ENCODE measurements around the gene PRKRA. TPM values are rescaled to one million over a fixed set of nuclear protein-coding genes. Genes with fewer than 3 reads are reported as not detected.
"Not testable (repeated sequence)": the region's sequence is repeated elsewhere in the genome, so short reads cannot be mapped to it uniquely, and the experiment has no call there.

PRKRA gene
- total and polyA plus RNA-seq, 7 donors: 25.1 to 86.1 (median 62.6) TPM

GRCh38 chr2:178425255-178425827 is 25.6 kb downstream of the PRKRA start:
- intact Hi-C loops (cut with DNase I): no loop called here
- 96 to 97% methylated on average over 4 of the region's 4 CpGs for WGBS, 2 donors
- H3K27me3 ChIP-seq: no peaks in the 10 kb centered on the region
- peaks cover 0 to 6% (median 2%) of the 10 kb centered on the region in 4 donors for H3K9me3 ChIP-seq
- no peak overlapping the region for H3K4me3 ChIP-seq
- H3K4me1 ChIP-seq: no peaks in the 10 kb centered on the region
- H3K27ac ChIP-seq: no peak overlapping the region
- peaks cover 0 to 41% (median 2%) of the 10 kb centered on the region in 4 donors for H3K36me3 ChIP-seq
- no peak for DNase-seq
- no peak for TF ChIP-seq POLR2AphosphoS5 (IDR thresholded peaks at IDR 0.05)
- no peak for TF ChIP-seq POLR2A (IDR thresholded peaks at IDR 0.05)
- TF ChIP-seq, protein P1, sequence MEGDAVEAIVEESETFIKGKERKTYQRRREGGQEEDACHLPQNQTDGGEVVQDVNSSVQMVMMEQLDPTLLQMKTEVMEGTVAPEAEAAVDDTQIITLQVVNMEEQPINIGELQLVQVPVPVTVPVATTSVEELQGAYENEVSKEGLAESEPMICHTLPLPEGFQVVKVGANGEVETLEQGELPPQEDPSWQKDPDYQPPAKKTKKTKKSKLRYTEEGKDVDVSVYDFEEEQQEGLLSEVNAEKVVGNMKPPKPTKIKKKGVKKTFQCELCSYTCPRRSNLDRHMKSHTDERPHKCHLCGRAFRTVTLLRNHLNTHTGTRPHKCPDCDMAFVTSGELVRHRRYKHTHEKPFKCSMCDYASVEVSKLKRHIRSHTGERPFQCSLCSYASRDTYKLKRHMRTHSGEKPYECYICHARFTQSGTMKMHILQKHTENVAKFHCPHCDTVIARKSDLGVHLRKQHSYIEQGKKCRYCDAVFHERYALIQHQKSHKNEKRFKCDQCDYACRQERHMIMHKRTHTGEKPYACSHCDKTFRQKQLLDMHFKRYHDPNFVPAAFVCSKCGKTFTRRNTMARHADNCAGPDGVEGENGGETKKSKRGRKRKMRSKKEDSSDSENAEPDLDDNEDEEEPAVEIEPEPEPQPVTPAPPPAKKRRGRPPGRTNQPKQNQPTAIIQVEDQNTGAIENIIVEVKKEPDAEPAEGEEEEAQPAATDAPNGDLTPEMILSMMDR (IDR thresholded peaks at IDR 0.05): no peak

DNA sequence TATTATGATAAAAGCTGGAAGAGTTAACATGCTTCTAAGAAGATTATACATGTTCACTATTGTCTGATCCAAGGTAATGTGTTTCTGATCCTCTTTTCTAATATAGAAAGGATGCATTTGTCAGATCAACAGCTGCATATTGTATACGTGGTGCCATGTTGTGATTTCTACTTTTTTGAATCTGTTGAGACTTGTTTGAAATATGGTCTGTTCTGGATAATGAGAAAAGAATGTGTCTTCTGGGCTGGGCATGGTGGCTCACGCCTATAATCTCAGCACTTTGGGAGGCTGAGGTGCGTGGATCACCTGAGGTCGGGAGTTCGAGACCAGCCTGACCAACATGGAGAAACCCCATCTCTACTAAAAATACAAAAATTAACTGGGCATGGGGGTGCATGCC is 27.2 kb downstream of the PRKRA start:
- H3K27me3 ChIP-seq; intact Hi-C loops (cut with DNase I); DNase-seq; H3K9me3 ChIP-seq; H3K4me3 ChIP-seq; H3K27ac ChIP-seq; H3K4me1 ChIP-seq: not testable (repeated sequence)
- H3K36me3 ChIP-seq: peaks cover 0 to 25% (median 2%) of the 10 kb centered on the region in 4 donors
- WGBS, 2 donors: 95% methylated on average over 5 of the region's 5 CpGs

- H3K4me1 ChIP-seq: no peaks in the 10 kb centered on the region
- H3K4me3 ChIP-seq: no peak overlapping the region
- H3K36me3 ChIP-seq: peaks cover 0 to 10% (median 2%) of the 10 kb centered on the region in 4 donors
- TF ChIP-seq EP300 (IDR thresholded peaks at IDR 0.05) (no peak), POLR2A (IDR thresholded peaks at IDR 0.05) (no peak), POLR2AphosphoS5 (IDR thresholded peaks at IDR 0.05) (no peak)
- TF ChIP-seq, protein P1 (IDR thresholded peaks at IDR 0.05): no peak
- DNase-seq: no peak
- H3K9me3 ChIP-seq: peaks cover 0 to 6% (median 2%) of the 10 kb centered on the region in 4 donors
- H3K27ac ChIP-seq: no peak overlapping the region
- intact Hi-C loops (cut with DNase I): no loop called here
- WGBS, 2 donors: 79 to 89% methylated on average over 3 of the region's 3 CpGs
- no peaks in the 10 kb centered on the region for H3K27me3 ChIP-seq
These were observed 28.9 kb downstream of the PRKRA start for GRCh38 chr2:178422097-178422496.

DNA sequence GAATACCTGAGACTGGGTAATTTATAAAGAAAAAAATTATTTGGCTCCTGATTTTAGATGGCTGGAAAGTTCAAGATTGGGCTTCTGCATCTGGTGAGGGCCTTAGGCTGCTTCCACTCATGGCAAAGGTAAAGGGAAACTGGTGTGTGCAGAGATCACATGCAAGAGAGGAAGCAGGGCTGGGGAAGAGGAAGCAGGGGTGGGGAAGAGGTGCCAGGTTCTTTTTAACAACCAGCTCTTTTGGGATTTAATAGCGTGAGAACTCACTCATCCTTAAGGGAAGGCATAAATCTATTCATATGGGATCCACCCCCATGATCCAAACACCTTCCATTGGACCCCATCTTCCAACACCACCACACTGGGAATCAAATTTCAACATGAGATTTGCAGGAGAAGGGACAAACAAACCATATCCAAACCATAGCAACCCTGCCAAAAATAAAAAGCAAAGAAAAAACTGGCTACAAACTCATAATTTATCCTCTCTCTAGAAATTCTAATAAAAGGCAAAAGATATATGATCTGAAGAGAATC is 30.4 kb downstream of the PRKRA start:
- 44 to 50% methylated on average over 1 of the region's 1 CpG for WGBS, 2 donors
- TF ChIP-seq, protein P1 (IDR thresholded peaks at IDR 0.05): no peak
- TF ChIP-seq POLR2A (IDR thresholded peaks at IDR 0.05) (no peak), EP300 (IDR thresholded peaks at IDR 0.05) (no peak)

GRCh38 chr2:178419123-178419522 is 31.9 kb downstream of the PRKRA start:
- H3K4me3 ChIP-seq: no peak overlapping the region
- H3K4me1 ChIP-seq: peaks cover 0 to 17% (median 5%) of the 10 kb centered on the region in 4 donors
- TF ChIP-seq POLR2A (IDR thresholded peaks at IDR 0.05): no peak
- no peak for TF ChIP-seq POLR2AphosphoS5 (IDR thresholded peaks at IDR 0.05)
- TF ChIP-seq, protein P1 (IDR thresholded peaks at IDR 0.05): no peak
- no peak for TF ChIP-seq EP300 (IDR thresholded peaks at IDR 0.05)
- H3K27ac ChIP-seq: no peak overlapping the region
- no peaks in the 10 kb centered on the region for H3K9me3 ChIP-seq
- no peaks in the 10 kb centered on the region for H3K27me3 ChIP-seq
- no peak for DNase-seq
- H3K36me3 ChIP-seq: no peaks in the 10 kb centered on the region
- intact Hi-C loops (cut with DNase I): loop anchor here (10.0 kb wide), 1 partner anchor 614 kb away; no protein-coding TSS in a partner anchor
- 15 to 52% methylated on average over 1 of the region's 1 CpG for WGBS, 2 donors

More for the DNA sequence above, 30.4 kb downstream of the PRKRA start:
- H3K36me3 ChIP-seq: no peaks in the 10 kb centered on the region
- DNase-seq: no peak
- H3K9me3 ChIP-seq: peaks cover 0 to 4% (median 2%) of the 10 kb centered on the region in 4 donors
- H3K4me1 ChIP-seq: peaks cover 0 to 4% (median 2%) of the 10 kb centered on the region in 4 donors
- H3K4me3 ChIP-seq: no peak overlapping the region
- H3K27ac ChIP-seq: no peak overlapping the region
- intact Hi-C loops (cut with DNase I): no loop called here
- H3K27me3 ChIP-seq: no peaks in the 10 kb centered on the region
